HCT116 (cell line): ENCODE measurements around the gene TELO2.

Experiments
- JUND ChIP-seq: IDR thresholded peaks from 2 replicates; pipeline ENCODE4 v1.6.1; 2012
- POLR2A ChIP-seq: IDR thresholded peaks from 2 replicates; pipeline ENCODE4 v1.7.0; 2011; ENCODE audit warnings: borderline replicate concordance; ENCODE audit not compliant: insufficient read depth, insufficient read length; ENCODE audit errors: extremely low read depth
- POLR2AphosphoS5 ChIP-seq: IDR thresholded peaks from 2 replicates; pipeline ENCODE4 v1.6.1; 2011; ENCODE audit warnings: mild to moderate bottlenecking, low read depth, low read length, moderate library complexity
- TF ChIP-seq, protein P1 (sequence below), 3 experiments: fragments of 200-600 bp in 1 of 3; sonication (generic) in 1 of 3; IDR thresholded peaks in 2 of 3; conservative IDR thresholded peaks in 1 of 3; 2 replicates each; pipeline ENCODE4 v1.5.1; 2012 to 2017; ENCODE audit warnings: low read depth in 2 of 3, low read length in 2 of 3, antibody characterized with exemption in 1 of 3, borderline replicate concordance in 1 of 3, control low read depth in 1 of 3, mild to moderate bottlenecking in 1 of 3, mixed read lengths in 1 of 3, mixed run types in 1 of 3, moderate library complexity in 1 of 3; ENCODE audit not compliant: insufficient read depth in 1 of 3
- TF ChIP-seq, protein P2 (sequence below): IDR thresholded peaks from 2 replicates; pipeline ENCODE4 v1.6.1; 2012; ENCODE audit warnings: low read depth

DNA sequence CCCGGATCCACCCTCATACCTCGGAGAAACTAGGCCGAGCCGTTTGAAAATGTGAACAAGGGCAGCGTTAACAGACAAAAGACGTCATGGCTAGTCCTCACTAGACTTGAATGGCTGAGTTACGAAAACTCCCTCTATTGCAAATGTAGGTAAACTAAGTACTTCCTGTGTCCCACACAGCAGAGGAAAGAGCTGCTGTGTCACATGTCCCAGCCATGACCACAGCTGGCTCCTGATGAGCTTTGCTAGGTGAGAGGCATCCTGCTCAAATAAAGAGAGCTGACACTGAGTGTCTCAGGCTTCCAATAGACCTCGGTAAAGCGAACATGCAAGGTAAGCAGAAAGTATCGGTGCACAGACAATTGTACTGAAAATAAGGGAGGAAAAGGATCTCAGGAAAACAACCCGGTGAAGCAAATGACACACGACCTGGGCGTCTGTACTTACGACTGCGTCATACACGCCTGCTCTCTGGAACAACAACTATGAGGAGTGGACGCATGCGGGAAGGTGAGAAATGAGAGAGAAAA is 66.4 kb downstream of the TELO2 start:
- TF ChIP-seq, protein P1, sequence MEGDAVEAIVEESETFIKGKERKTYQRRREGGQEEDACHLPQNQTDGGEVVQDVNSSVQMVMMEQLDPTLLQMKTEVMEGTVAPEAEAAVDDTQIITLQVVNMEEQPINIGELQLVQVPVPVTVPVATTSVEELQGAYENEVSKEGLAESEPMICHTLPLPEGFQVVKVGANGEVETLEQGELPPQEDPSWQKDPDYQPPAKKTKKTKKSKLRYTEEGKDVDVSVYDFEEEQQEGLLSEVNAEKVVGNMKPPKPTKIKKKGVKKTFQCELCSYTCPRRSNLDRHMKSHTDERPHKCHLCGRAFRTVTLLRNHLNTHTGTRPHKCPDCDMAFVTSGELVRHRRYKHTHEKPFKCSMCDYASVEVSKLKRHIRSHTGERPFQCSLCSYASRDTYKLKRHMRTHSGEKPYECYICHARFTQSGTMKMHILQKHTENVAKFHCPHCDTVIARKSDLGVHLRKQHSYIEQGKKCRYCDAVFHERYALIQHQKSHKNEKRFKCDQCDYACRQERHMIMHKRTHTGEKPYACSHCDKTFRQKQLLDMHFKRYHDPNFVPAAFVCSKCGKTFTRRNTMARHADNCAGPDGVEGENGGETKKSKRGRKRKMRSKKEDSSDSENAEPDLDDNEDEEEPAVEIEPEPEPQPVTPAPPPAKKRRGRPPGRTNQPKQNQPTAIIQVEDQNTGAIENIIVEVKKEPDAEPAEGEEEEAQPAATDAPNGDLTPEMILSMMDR (IDR thresholded peaks at IDR 0.05 in 2 of 3, conservative IDR thresholded peaks at IDR 0.05 in 1 of 3; ENCODE audit: borderline replicate concordance in 1 of 3, insufficient read depth in 1 of 3, low read depth in 2 of 3, low read length in 2 of 3) = no peak
- TF ChIP-seq POLR2AphosphoS5 = no peak
- TF ChIP-seq JUND = no peak
- TF ChIP-seq, protein P2, sequence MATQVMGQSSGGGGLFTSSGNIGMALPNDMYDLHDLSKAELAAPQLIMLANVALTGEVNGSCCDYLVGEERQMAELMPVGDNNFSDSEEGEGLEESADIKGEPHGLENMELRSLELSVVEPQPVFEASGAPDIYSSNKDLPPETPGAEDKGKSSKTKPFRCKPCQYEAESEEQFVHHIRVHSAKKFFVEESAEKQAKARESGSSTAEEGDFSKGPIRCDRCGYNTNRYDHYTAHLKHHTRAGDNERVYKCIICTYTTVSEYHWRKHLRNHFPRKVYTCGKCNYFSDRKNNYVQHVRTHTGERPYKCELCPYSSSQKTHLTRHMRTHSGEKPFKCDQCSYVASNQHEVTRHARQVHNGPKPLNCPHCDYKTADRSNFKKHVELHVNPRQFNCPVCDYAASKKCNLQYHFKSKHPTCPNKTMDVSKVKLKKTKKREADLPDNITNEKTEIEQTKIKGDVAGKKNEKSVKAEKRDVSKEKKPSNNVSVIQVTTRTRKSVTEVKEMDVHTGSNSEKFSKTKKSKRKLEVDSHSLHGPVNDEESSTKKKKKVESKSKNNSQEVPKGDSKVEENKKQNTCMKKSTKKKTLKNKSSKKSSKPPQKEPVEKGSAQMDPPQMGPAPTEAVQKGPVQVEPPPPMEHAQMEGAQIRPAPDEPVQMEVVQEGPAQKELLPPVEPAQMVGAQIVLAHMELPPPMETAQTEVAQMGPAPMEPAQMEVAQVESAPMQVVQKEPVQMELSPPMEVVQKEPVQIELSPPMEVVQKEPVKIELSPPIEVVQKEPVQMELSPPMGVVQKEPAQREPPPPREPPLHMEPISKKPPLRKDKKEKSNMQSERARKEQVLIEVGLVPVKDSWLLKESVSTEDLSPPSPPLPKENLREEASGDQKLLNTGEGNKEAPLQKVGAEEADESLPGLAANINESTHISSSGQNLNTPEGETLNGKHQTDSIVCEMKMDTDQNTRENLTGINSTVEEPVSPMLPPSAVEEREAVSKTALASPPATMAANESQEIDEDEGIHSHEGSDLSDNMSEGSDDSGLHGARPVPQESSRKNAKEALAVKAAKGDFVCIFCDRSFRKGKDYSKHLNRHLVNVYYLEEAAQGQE = no peak
- no peak for TF ChIP-seq POLR2A
